H1 (cell line): ENCODE data around the gene DNAJA3. TPM values are rescaled to one million over a fixed set of nuclear protein-coding genes. Genes with fewer than 3 reads are reported as not detected.

Source experiments
- ATF2 ChIP-seq: IDR thresholded peaks from 2 replicates; pipeline ENCODE4 v1.6.1; 2012; ENCODE audit warnings: low read length, inconsistent platforms
- CEBPB ChIP-seq: IDR thresholded peaks from 2 replicates; pipeline ENCODE4 v1.6.1; 2012; ENCODE audit warnings: low read depth, low read length
- MAFK ChIP-seq: IDR thresholded peaks from 2 replicates; pipeline ENCODE4 v1.6.1; 2012; ENCODE audit warnings: low read depth, mild to moderate bottlenecking, improper control_type of control experiment, low read length
- polyA plus RNA-seq, 7 experiments: library from polyadenylated mRNA; depleted of rRNA in 3 of 7; stranded (reverse) in 5 of 7; unstranded in 2 of 7; fragments of >200 nt in 5 of 7; fragments of 200-250 nt in 2 of 7; gene quantifications; 1 replicate in 5 of 7; 2 replicates in 1 of 7; 4 replicates in 1 of 7; pipeline versions ENCODE4 v1.2.1 to v1.2.3, GENCODE V29; 2011 to 2013; ENCODE audit warnings: missing spikeins in 2 of 7, mixed read lengths in 2 of 7
- total RNA-seq: library from RNA; stranded (reverse); fragmentation: NEBNext Ultra II Directional; extraction: Animal tissue kit (Norgen Biotek cat#: 25700); gene quantifications from 2 replicates; pipeline ENCODE4 v1.2.1, GENCODE V29; 2021

DNAJA3 gene
- total and polyA plus RNA-seq, 2 of the 8 experiments (the other 6 are each of a cell fraction or from before 2014, with no cell fraction given), result 37.3 to 59.1 TPM

DNA sequence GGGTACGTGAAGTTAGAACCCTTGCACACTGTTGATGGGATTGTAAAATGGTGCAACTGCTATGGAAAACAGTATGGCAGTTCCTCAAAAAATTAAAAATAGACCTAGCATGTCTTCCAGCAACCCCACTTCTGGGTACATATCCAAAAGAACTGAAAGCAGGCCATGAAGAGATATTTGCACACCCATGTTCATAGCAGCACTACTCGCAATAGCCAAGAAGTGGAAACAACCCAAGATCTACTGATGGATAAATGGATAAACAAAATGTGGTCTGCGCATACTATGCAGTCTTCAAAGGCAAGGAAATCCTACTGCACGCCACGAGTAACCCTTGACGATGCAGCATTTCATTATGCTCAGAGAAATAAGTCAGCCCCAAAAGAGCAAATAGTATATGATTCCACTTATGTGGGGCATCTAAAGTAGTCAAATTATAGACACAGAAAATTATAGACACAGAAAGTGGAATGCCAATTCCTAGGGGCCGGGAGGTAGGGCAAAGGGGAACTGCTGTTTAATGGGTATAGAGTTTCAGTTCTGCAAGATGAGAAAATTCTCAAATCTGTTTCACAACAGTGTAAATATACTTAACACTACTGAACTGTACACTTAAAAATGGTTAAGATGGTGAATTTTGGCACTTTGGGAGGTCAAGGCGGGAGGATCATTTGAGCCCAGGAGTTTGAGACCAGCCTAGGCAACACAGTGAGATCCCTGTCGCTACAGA, 26.5 kb upstream of the DNAJA3 start (continued):
- TF ChIP-seq ATF2 (no peak), MAFK (no peak), CEBPB (no peak)
